GM12878 (cell line): ENCODE data around the gene CORO1C. TPM values are rescaled to one million over a fixed set of nuclear protein-coding genes. Genes with fewer than 3 reads are reported as not detected.

Source experiments
- BHLHE40 ChIP-seq, 2 experiments: fragments of 450-650 bp in 1 of 2; IDR thresholded peaks; 2 replicates each; pipeline ENCODE4 v1.6.1; 2011 to 2017; ENCODE audit warnings: low read depth in 2 of 2, borderline replicate concordance in 1 of 2, improper control_type of control experiment in 1 of 2, low read length in 1 of 2, mild to moderate bottlenecking in 1 of 2
- EED ChIP-seq: sonication (generic); IDR thresholded peaks from 2 replicates; pipeline ENCODE4 v1.6.1; 2016; ENCODE audit warnings: antibody characterized with exemption, low read depth
- GATAD2B ChIP-seq: fragments of 450-650 bp; conservative IDR thresholded peaks from 2 replicates; pipeline ENCODE4 v1.6.1; 2017; ENCODE audit warnings: low read depth, mild to moderate bottlenecking, moderate library complexity
- HCFC1 ChIP-seq: fragments of 150-350 bp; IDR thresholded peaks from 2 replicates; pipeline ENCODE4 v1.6.1; 2014; ENCODE audit warnings: low read length
- HDAC2 ChIP-seq: fragments of 200-600 bp; sonication (generic); IDR thresholded peaks from 2 replicates; pipeline ENCODE4 v1.6.1; 2017
- IKZF2 ChIP-seq, 2 experiments: fragments of 450-650 bp; IDR thresholded peaks; 2 replicates each; pipeline ENCODE4 v1.6.1; 2017; ENCODE audit warnings: mild to moderate bottlenecking in 2 of 2, moderate library complexity in 2 of 2
- KDM1A ChIP-seq: fragments of 200-600 bp; sonication (generic); IDR thresholded peaks from 2 replicates; pipeline ENCODE4 v1.6.1; 2016; ENCODE audit warnings: borderline replicate concordance
- NFXL1 ChIP-seq: fragments of 450-650 bp; IDR thresholded peaks from 2 replicates; pipeline ENCODE4 v1.6.1; 2017; ENCODE audit warnings: antibody characterized with exemption, mild to moderate bottlenecking, borderline replicate concordance
- POLR2AphosphoS2 ChIP-seq: IDR thresholded peaks from 2 replicates; pipeline ENCODE4 v1.6.1; 2011; ENCODE audit warnings: low read depth, mild to moderate bottlenecking, low read length, improper control_type of control experiment, moderate library complexity
- SIN3A ChIP-seq: IDR thresholded peaks from 2 replicates; pipeline ENCODE4 v1.6.1; 2012; ENCODE audit warnings: low read depth, low read length, improper control_type of control experiment
- SIX5 ChIP-seq: IDR thresholded peaks from 2 replicates; pipeline ENCODE4 v1.6.1; 2011; ENCODE audit warnings: mild to moderate bottlenecking, low read depth, low read length, moderate library complexity; ENCODE audit not compliant: severe bottlenecking
- SMC3 ChIP-seq: IDR thresholded peaks from 2 replicates; pipeline ENCODE4 v1.6.1; 2011; ENCODE audit warnings: low read length, improper control_type of control experiment, borderline replicate concordance
- STAT1 ChIP-seq: fragments of 450-650 bp; conservative IDR thresholded peaks from 2 replicates; pipeline ENCODE4 v1.6.1; 2014; ENCODE audit warnings: antibody characterized with exemption, mild to moderate bottlenecking
- SUZ12 ChIP-seq: fragments of 200-600 bp; sonication (generic); IDR thresholded peaks from one replicate; pipeline ENCODE4 v1.6.1; 2018; ENCODE audit warnings: antibody characterized with exemption, mild to moderate bottlenecking; ENCODE audit not compliant: unreplicated experiment
- ZNF24 ChIP-seq: fragments of 450-650 bp; IDR thresholded peaks from 2 replicates; pipeline ENCODE4 v1.6.1; 2017; ENCODE audit warnings: antibody characterized with exemption, mild to moderate bottlenecking
- polyA plus RNA-seq, 11 experiments: library from polyadenylated mRNA; depleted of rRNA in 4 of 11; unstranded in 6 of 11; stranded (reverse) in 5 of 11; fragments of >200 nt; fragmentation: Nextera tagmentation in 4 of 11; fragmentation: Illumina TruSeq in 1 of 11; extraction: Ambion mirVana in 4 of 11; extraction: Trizol in 1 of 11; gene quantifications; 1 replicate in 1 of 11; 2 replicates in 10 of 11; pipeline versions ENCODE4 v1.2.1 to v1.2.3, GENCODE V29; 2011 to 2016; ENCODE audit warnings: inconsistent platforms in 2 of 11, missing spikeins in 2 of 11, low read depth in 1 of 11
- total RNA-seq, 4 experiments: library from RNA; depleted of rRNA in 3 of 4; stranded (reverse); fragments of >200 nt in 3 of 4; fragmentation: Illumina TruSeq in 1 of 4; extraction: Trizol in 1 of 4; gene quantifications; 2 replicates each; pipeline versions ENCODE4 v1.2.1 to v1.2.3, GENCODE V29; 2013 to 2021
- TF ChIP-seq, protein P1 (sequence below): IDR thresholded peaks from 2 replicates; pipeline ENCODE4 v1.6.1; 2011; ENCODE audit warnings: borderline replicate concordance, low read depth, mild to moderate bottlenecking, moderate library complexity, mixed read lengths, low read length; ENCODE audit not compliant: insufficient read depth; ENCODE audit errors: extremely low read length
- TF ChIP-seq, protein P2 (sequence below): IDR thresholded peaks from 2 replicates; pipeline ENCODE4 v1.6.1; 2012; ENCODE audit warnings: low read depth, low read length, improper control_type of control experiment
- TF ChIP-seq, protein P3 (sequence below): fragments of 450-650 bp; IDR thresholded peaks from 2 replicates; pipeline ENCODE4 v1.6.1; 2018; ENCODE audit warnings: mild to moderate bottlenecking, low read depth, moderate library complexity; ENCODE audit not compliant: partially characterized antibody
- TF ChIP-seq, protein P4 (sequence below): IDR thresholded peaks from 2 replicates; pipeline ENCODE4 v1.6.1; 2012; ENCODE audit warnings: low read depth, low read length, improper control_type of control experiment
- TF ChIP-seq, protein P5 (sequence below), 3 experiments: IDR thresholded peaks in 2 of 3; conservative IDR thresholded peaks in 1 of 3; 2 replicates each; pipeline ENCODE4 v1.5.1; 2011; ENCODE audit warnings: low read depth in 3 of 3, low read length in 3 of 3, mild to moderate bottlenecking in 3 of 3, control low read depth in 2 of 3, moderate library complexity in 2 of 3, inconsistent platforms in 1 of 3, mixed read lengths in 1 of 3; ENCODE audit not compliant: control insufficient read depth in 2 of 3, insufficient read depth in 1 of 3; ENCODE audit errors: extremely low read depth in 1 of 3
- TF ChIP-seq, protein P6 (sequence below): IDR thresholded peaks from 2 replicates; pipeline ENCODE4 v1.6.1; 2012; ENCODE audit warnings: low read depth, low read length, improper control_type of control experiment

Gene CORO1C
- total and polyA plus RNA-seq, 10 of the 15 experiments (the other 5 are each of a cell fraction or from before 2014, with no cell fraction given): 52.7 to 254 (median 171) TPM

DNA sequence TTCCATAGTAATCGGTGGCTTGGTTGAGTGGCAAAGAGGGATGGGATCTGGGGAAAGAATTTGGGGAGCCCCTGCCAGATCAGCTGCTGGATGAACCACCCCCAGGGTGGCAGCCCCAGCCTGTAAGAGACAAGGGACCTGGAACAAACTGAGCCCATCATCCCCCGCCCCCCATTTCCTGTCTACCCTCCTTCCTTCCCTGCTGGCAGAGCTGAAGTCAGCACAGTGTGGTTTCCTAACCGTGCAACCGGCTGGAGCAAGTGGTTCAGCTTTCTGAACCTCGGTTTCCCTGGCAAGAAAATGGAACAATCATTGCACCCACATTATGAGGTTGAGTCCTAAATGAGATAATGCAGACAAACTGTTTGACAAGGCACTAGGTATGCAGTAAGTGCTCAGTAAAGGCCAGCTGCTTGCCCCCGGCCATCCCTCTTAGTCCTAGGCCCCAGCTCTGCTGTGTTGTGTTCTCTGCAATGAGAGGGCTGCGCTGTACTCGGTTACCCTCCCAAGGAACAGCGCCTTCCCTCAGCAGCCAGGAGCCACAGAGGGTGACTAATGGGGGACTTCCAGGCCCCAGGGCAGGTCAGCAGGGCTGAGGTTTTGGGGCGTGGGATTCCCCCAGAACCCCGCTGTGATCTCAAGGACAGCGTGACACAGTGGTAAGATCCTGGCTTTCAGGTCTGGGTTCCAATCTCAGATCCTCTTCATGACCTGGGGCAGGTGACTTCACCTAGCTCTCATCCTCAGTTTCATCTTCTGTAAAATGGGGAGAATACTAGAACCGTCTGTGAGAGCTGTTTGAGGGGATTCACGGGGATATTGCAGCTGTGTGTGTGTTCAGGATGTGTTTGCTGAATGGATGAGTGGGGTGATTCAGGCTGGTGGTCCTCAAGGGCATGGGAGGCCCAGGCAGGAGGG is 114.1 kb downstream of the CORO1C start (continued):
- TF ChIP-seq, protein P1, sequence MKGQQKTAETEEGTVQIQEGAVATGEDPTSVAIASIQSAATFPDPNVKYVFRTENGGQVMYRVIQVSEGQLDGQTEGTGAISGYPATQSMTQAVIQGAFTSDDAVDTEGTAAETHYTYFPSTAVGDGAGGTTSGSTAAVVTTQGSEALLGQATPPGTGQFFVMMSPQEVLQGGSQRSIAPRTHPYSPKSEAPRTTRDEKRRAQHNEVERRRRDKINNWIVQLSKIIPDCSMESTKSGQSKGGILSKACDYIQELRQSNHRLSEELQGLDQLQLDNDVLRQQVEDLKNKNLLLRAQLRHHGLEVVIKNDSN: peak; percentile 9
- TF ChIP-seq ZNF24 (peak; percentile 70; the same call in 1 of the 2 replicates), SIN3A (no peak), KDM1A (no peak), SIX5 (no peak), SMC3 (no peak; the same call in 1 of the 2 replicates), HCFC1 (no peak), STAT1 (no peak), EED (peak; percentile 95), GATAD2B (0 out of 2 replicates have a peak, but pooled peaks have one; percentile 61), SUZ12 (no peak), BHLHE40 (IDR thresholded peaks at IDR 0.05; ENCODE audit: borderline replicate concordance in 1 of 2, low read depth in 2 of 2, low read length in 1 of 2) (peak; percentile 91 to 95), HDAC2 (0 out of 2 replicates have a peak, but pooled peaks have one; percentile 24), POLR2AphosphoS2 (no peak), IKZF2 (IDR thresholded peaks at IDR 0.05) (peak; percentile 94), NFXL1 (no peak)
- TF ChIP-seq, protein P2, sequence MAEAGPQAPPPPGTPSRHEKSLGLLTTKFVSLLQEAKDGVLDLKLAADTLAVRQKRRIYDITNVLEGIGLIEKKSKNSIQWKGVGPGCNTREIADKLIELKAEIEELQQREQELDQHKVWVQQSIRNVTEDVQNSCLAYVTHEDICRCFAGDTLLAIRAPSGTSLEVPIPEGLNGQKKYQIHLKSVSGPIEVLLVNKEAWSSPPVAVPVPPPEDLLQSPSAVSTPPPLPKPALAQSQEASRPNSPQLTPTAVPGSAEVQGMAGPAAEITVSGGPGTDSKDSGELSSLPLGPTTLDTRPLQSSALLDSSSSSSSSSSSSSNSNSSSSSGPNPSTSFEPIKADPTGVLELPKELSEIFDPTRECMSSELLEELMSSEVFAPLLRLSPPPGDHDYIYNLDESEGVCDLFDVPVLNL: no peak
- TF ChIP-seq, protein P3, sequence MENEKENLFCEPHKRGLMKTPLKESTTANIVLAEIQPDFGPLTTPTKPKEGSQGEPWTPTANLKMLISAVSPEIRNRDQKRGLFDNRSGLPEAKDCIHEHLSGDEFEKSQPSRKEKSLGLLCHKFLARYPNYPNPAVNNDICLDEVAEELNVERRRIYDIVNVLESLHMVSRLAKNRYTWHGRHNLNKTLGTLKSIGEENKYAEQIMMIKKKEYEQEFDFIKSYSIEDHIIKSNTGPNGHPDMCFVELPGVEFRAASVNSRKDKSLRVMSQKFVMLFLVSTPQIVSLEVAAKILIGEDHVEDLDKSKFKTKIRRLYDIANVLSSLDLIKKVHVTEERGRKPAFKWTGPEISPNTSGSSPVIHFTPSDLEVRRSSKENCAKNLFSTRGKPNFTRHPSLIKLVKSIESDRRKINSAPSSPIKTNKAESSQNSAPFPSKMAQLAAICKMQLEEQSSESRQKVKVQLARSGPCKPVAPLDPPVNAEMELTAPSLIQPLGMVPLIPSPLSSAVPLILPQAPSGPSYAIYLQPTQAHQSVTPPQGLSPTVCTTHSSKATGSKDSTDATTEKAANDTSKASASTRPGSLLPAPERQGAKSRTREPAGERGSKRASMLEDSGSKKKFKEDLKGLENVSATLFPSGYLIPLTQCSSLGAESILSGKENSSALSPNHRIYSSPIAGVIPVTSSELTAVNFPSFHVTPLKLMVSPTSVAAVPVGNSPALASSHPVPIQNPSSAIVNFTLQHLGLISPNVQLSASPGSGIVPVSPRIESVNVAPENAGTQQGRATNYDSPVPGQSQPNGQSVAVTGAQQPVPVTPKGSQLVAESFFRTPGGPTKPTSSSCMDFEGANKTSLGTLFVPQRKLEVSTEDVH: no peak
- TF ChIP-seq, protein P4, sequence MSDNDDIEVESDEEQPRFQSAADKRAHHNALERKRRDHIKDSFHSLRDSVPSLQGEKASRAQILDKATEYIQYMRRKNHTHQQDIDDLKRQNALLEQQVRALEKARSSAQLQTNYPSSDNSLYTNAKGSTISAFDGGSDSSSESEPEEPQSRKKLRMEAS: no peak
- TF ChIP-seq, protein P5, sequence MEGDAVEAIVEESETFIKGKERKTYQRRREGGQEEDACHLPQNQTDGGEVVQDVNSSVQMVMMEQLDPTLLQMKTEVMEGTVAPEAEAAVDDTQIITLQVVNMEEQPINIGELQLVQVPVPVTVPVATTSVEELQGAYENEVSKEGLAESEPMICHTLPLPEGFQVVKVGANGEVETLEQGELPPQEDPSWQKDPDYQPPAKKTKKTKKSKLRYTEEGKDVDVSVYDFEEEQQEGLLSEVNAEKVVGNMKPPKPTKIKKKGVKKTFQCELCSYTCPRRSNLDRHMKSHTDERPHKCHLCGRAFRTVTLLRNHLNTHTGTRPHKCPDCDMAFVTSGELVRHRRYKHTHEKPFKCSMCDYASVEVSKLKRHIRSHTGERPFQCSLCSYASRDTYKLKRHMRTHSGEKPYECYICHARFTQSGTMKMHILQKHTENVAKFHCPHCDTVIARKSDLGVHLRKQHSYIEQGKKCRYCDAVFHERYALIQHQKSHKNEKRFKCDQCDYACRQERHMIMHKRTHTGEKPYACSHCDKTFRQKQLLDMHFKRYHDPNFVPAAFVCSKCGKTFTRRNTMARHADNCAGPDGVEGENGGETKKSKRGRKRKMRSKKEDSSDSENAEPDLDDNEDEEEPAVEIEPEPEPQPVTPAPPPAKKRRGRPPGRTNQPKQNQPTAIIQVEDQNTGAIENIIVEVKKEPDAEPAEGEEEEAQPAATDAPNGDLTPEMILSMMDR (IDR thresholded peaks at IDR 0.05 in 2 of 3, conservative IDR thresholded peaks at IDR 0.05 in 1 of 3; ENCODE audit: control insufficient read depth in 2 of 3, extremely low read depth in 1 of 3, insufficient read depth in 1 of 3, low read depth in 3 of 3, low read length in 3 of 3): no peak
- TF ChIP-seq, protein P6, sequence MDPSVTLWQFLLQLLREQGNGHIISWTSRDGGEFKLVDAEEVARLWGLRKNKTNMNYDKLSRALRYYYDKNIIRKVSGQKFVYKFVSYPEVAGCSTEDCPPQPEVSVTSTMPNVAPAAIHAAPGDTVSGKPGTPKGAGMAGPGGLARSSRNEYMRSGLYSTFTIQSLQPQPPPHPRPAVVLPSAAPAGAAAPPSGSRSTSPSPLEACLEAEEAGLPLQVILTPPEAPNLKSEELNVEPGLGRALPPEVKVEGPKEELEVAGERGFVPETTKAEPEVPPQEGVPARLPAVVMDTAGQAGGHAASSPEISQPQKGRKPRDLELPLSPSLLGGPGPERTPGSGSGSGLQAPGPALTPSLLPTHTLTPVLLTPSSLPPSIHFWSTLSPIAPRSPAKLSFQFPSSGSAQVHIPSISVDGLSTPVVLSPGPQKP: no peak
